Activated naive CD4-positive, alpha-beta T cell treated with anti-CD3 and anti-CD28 coated beads, Interleukin-2, amount 10 ng/mL, durations not matched to agents 7 days and 5 days (primary cell): Measurements from ENCODE around the gene HOXA3.

Source experiments
- CTCF ChIA-PET: fragments of 350-600 bp; sonication (Branson Sonifier 250); formaldehyde crosslinking; loops from one replicate; lab custom pipeline; 2021; ENCODE audit warnings: antibody characterized with exemption; lab: Charles Lee
- DNase-seq: peaks from one replicate; pipeline ENCODE4 v3.0.0-alpha.2; 2020
- H3K27ac Mint-ChIP-seq: one replicate; pipeline ENCODE4 v1.8.0; 2021; ENCODE audit warnings: mild to moderate bottlenecking, moderate library complexity, mixed read lengths
- H3K27me3 Mint-ChIP-seq: one replicate; pipeline ENCODE4 v1.8.0; 2021; ENCODE audit warnings: mild to moderate bottlenecking, mixed read lengths
- H3K36me3 Mint-ChIP-seq: one replicate; pipeline ENCODE4 v1.8.0; 2021; ENCODE audit warnings: mixed read lengths
- H3K4me1 Mint-ChIP-seq: one replicate; pipeline ENCODE4 v1.8.0; 2021; ENCODE audit warnings: mixed read lengths
- H3K4me3 Mint-ChIP-seq: one replicate; pipeline ENCODE4 v1.8.0; 2021; ENCODE audit warnings: mild to moderate bottlenecking, moderate library complexity, mixed read lengths
- H3K9me3 Mint-ChIP-seq: one replicate; pipeline ENCODE4 v1.8.0; 2021; ENCODE audit warnings: mixed read lengths

HOXA3 gene

DNA sequence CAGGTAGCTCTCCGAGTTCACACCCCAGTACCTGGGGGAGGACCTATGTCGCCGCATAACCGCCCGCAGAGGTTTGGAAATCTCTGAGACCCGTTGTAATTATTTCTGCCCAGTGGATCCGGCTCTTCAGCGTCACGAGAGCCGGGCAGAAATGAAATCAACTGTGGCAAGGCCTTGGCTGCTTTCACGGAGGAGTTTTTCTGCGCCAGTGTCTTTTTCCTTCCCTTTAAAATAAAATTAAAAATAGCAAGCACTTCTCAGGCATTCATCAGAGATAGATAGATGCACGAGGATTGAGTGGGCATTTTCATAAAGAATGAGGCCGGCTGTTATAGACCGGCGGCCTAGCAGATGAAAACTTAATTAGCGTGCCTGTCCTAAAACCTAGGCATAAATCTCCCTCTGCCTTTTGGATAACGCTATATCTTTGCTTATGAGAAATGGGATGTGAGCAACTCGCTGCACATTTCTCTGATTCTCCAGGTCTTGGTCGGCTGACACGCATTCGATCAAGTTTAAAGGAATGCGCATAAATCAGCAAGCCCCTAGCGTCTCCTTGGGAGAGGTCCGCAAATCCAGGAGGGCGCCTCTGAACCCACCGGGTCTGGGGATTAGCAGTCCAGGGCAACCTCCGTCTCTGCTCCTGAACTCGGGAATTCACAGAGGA, 41.1 kb upstream of the HOXA3 start:
- H3K4me3 Mint-ChIP-seq, result no peak overlapping the region
- peaks cover 15% of the 10 kb centered on the region for H3K4me1 Mint-ChIP-seq
- peaks cover 90% of the 10 kb centered on the region for H3K27me3 Mint-ChIP-seq
- H3K27ac Mint-ChIP-seq, result no peak overlapping the region
- CTCF ChIA-PET, result interaction anchor here (1.0 to 1.6 kb wide), 3 partner anchors 18 to 735 kb away, joined by 3 read pairs; no protein-coding TSS in a partner anchor
- peaks cover 8% of the 10 kb centered on the region for H3K36me3 Mint-ChIP-seq
- DNase-seq, result no peak
- no peaks in the 10 kb centered on the region for H3K9me3 Mint-ChIP-seq

DNA sequence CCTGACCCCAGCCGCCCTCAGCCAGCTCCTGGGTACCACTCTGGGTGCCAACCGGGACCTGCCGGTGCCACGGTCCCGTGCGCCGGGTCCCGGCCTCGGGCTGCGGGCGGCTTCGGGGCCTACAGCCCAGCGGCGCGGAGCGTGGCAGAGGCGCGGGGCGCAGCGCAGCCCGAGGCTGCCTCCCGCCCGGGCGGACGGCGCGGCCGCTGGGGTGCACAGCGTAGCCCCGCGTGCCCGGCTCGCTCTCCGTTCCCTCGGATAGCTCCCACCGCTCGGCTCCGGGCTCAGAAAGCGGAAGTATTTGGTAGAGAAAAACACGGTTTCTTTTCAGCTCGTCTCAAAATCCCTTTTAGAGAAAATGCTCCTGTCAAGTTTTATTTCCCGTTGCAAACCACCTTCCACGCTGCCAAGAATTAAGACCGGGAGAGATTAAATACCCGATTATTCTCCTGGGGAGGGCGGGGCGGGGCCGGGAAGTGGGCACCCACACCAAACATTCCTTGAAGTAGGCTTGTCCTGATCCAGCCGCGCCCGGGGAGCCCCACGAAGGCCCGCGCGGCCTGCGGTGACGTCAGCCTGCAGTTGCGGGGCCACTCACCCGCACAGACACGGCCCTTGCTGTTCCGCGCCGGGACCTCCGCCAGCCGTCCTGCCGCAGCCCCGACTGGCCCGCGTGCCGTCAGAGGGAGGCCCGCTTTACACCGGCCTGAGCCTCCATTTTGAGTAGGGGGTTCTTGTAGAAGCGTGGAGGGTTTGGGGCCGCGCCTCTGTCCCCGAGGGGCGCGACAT, 40.4 kb upstream of the HOXA3 start:
- no peaks in the 10 kb centered on the region for H3K9me3 Mint-ChIP-seq
- H3K27me3 Mint-ChIP-seq, result peaks cover 90% of the 10 kb centered on the region
- no peak for DNase-seq
- H3K27ac Mint-ChIP-seq, result no peak overlapping the region
- H3K36me3 Mint-ChIP-seq, result peaks cover 10% of the 10 kb centered on the region
- peak overlapping the region; percentile 18 for H3K4me3 Mint-ChIP-seq
- CTCF ChIA-PET, result interaction anchor here (0.6 kb wide), 1 partner anchor 1334 kb away, joined by 3 read pairs; no protein-coding TSS in a partner anchor
- peaks cover 22% of the 10 kb centered on the region for H3K4me1 Mint-ChIP-seq

DNA sequence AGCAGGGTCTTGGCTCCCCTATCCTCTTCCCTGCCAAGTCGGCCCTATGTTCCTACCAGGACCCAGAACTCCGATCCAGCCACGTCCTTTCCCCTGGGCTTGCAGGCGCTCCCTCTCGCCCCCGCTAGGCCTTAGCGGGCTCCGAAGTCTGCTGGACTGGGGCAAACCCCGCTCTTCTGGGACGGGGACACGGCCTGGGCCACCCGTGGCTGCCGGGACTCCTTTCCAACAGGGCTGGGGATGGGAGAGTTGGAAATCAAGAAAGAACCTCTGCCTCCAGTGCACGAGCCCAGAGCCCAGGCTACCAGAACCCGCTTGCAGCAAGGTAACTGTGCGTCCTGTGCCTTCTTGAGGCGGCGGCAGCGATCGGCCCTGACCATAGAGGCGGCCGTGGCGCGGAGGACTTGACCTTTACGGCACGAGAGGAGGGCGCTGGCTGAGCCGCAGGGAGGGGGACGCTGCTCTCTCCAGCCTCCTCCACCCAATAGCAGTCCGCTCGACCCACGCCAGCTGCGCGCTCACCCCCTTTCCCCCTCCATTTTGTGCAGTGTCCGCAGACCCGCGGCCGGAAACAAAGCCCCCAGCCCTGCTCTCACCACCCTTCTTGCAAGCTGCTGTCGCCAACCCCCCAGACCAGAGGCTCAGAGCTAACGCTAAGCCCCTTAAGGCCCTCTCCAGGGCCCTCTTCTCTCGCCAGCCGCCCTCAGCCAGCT, 39.6 kb upstream of the HOXA3 start:
- Mint-ChIP-seq H3K27me3 (peaks cover 90% of the 10 kb centered on the region), H3K4me3 (no peak overlapping the region), H3K9me3 (no peaks in the 10 kb centered on the region), H3K4me1 (peaks cover 29% of the 10 kb centered on the region), H3K27ac (peak overlapping the region; percentile 55), H3K36me3 (peaks cover 10% of the 10 kb centered on the region)
- no peak for DNase-seq
- CTCF ChIA-PET, result interaction anchor here (0.6 kb wide), 1 partner anchor 1333 kb away, joined by 3 read pairs; no protein-coding TSS in a partner anchor

DNA sequence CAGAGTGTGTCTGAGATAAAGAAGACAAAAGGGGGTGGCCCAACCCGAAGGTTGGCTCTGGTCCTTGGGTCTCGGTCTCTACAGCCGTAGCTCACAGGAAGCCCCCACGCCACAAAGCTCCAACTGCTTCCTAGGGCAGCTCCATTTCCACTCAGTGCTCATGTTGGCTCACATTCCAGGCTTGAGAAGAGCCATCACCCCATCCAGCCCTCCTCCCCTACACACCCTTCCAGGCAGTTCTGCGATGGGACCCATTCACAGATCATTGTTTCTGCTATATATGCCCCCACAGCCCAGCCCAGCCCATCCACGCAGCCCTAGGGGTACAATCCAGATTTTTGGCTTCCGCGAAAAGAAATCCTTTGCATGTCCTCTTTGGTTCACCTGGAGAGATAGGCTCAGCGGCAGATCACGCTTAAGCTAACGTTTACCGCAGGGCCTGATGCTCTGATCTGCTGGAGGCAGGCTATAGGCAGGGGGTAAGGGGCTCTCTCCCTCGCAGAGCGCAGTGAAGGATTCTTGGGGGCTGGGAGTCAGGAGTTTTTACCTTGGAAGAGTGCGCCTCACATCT, 38.9 kb upstream of the HOXA3 start:
- peaks cover 33% of the 10 kb centered on the region for H3K4me1 Mint-ChIP-seq
- CTCF ChIA-PET, result interaction anchor here (1.1 to 1.9 kb wide), 2 partner anchors 12 to 18 kb away, joined by 5 to 12 read pairs; no protein-coding TSS in a partner anchor
- no peak overlapping the region for H3K4me3 Mint-ChIP-seq
- peak; percentile 9 for DNase-seq
- peaks cover 95% of the 10 kb centered on the region for H3K27me3 Mint-ChIP-seq
- H3K36me3 Mint-ChIP-seq, result peaks cover 11% of the 10 kb centered on the region
- H3K27ac Mint-ChIP-seq, result no peak overlapping the region
- no peaks in the 10 kb centered on the region for H3K9me3 Mint-ChIP-seq

DNA sequence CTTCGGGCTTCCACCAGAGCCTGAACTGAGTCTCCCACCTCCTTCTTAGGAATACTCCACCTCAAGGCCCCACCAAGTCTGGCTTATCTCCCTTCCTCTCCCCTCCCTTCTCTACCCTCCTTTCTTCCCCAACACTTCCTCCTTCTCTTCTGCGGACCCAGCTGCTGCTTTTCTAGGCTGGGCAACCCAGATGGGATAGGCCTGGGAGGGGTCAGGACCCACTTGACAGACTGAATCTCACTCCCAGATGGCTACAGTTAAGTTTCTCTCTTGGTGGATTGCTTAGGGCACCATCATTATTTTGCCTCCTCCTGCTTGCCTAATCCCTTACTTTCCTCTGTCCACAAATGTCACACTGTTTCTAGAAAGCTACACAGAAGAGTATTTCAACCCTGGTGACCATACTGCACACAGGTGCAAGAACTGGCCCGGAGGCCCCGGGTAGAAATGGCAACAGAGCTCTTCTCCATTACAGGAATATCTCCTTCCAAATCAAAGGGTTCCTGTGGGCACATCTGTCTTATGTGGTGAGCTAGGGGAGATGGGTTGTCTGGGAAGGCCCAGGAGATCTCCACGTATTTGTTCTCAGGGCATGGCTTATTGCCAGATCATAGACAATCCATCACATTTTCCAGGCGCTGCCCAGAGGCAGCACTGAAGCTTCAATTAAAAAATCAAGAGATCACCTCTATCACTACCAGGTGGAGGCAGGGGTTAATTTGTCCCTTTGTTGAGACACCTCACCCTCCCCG, 37.8 kb upstream of the HOXA3 start:
- Mint-ChIP-seq H3K4me3 (no peak overlapping the region), H3K9me3 (no peaks in the 10 kb centered on the region), H3K27ac (peak overlapping the region; percentile 20), H3K4me1 (peaks cover 43% of the 10 kb centered on the region), H3K27me3 (peaks cover 100% of the 10 kb centered on the region), H3K36me3 (peaks cover 15% of the 10 kb centered on the region)
- peak; percentile 8 for DNase-seq
- CTCF ChIA-PET, result interaction anchor here (0.7 to 1.9 kb wide), 5 partner anchors 11 to 729 kb away, joined by 3 to 12 read pairs (median 3); no protein-coding TSS in a partner anchor

DNA sequence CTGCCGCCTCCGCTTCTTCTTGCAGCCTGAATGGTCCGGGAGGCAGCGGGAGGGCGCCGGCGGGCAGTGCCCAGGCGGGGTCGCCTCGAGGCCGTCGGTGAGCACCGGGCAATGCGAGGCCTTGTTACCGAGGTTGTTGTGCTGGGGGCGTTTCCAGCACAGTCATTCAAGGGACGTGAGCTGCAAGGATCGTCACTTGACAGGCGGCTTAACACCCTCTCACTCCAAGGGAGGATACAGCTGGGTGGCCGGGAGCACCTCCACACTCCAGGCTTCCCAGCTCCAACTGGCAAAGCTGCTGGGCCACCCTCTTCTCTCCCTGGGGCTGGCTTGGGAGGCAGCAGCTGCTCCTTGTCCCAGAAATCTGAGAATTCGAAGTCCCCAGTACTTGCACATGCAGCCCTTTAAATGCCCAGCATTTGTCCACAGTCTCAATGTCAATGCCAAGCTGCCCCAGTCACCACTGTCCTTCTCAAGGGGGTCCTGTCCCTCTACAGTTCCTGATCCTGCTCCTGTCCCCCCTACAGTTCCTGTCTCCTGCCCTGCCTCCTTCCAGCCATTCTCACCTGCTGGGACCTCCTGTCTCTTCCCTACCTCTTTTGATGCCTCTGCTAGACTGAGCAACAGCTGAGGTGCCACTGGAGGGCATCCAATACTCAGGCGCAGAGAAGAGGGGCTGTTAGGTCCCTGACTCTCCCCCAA, 37.1 kb upstream of the HOXA3 start:
- Mint-ChIP-seq H3K36me3 (peaks cover 19% of the 10 kb centered on the region), H3K27me3 (peaks cover 100% of the 10 kb centered on the region), H3K9me3 (no peaks in the 10 kb centered on the region), H3K4me1 (peaks cover 49% of the 10 kb centered on the region), H3K4me3 (no peak overlapping the region), H3K27ac (peak overlapping the region; percentile 75)
- DNase-seq, result peak; percentile 19
- CTCF ChIA-PET, result interaction anchor here (0.7 to 1.9 kb wide), 3 partner anchors 10 to 729 kb away, joined by 3 to 12 read pairs (median 3); no protein-coding TSS in a partner anchor

DNA sequence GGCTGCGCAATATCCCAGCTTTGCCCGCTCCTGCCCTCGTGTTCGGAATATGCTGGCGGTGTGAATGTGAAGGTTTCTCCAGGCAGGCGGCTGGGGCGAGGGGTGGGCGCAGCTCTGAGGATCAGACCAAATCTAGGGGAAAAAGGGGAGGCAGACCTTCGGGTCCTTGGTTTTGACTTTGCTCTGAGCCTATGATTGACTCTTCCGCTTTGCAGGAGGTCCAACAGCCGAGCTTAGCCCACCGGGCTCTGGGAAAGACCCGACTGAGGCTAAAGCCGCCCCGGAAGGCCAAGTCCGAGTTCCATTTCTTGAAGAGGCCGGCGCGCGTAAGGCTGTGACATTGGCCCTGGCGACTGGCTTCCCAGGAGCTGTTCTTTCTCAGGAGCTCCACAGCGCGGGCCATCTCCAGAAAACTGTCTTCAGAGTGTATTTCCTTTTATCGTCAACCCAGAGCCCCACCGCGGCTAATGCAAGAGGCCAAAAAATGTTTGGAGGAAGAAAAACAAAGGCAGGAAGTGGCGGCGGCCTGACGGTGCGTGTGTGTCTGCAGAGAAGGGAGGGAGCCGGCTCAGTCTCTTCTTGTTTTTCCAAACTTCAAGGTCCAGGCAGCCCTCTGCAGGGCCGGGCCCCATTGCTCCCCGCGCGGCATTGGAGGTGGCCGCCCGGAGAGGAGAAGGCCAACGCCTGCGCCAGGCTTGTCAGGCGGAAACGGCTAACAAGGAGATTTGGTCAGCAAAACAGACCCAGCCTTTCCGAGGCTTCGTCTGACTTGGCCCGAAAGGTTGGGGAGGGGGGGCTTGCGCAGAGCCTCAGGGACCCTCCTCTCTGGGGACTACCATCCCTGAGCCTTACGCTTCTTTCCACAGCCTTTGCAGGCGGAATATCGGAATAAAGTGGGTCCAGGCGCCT, 36.3 kb upstream of the HOXA3 start:
- H3K27me3 Mint-ChIP-seq, result peaks cover 100% of the 10 kb centered on the region
- no peaks in the 10 kb centered on the region for H3K9me3 Mint-ChIP-seq
- H3K27ac Mint-ChIP-seq, result peak overlapping the region; percentile 13
- H3K36me3 Mint-ChIP-seq, result peaks cover 19% of the 10 kb centered on the region
- peak; percentile 61 for DNase-seq
- peak overlapping the region; percentile 11 for H3K4me3 Mint-ChIP-seq
- CTCF ChIA-PET, result interaction anchor here (0.7 to 2.7 kb wide), 4 partner anchors 7 to 505 kb away, joined by 3 to 11 read pairs (median 4); no protein-coding TSS in a partner anchor
- peaks cover 49% of the 10 kb centered on the region for H3K4me1 Mint-ChIP-seq

DNA sequence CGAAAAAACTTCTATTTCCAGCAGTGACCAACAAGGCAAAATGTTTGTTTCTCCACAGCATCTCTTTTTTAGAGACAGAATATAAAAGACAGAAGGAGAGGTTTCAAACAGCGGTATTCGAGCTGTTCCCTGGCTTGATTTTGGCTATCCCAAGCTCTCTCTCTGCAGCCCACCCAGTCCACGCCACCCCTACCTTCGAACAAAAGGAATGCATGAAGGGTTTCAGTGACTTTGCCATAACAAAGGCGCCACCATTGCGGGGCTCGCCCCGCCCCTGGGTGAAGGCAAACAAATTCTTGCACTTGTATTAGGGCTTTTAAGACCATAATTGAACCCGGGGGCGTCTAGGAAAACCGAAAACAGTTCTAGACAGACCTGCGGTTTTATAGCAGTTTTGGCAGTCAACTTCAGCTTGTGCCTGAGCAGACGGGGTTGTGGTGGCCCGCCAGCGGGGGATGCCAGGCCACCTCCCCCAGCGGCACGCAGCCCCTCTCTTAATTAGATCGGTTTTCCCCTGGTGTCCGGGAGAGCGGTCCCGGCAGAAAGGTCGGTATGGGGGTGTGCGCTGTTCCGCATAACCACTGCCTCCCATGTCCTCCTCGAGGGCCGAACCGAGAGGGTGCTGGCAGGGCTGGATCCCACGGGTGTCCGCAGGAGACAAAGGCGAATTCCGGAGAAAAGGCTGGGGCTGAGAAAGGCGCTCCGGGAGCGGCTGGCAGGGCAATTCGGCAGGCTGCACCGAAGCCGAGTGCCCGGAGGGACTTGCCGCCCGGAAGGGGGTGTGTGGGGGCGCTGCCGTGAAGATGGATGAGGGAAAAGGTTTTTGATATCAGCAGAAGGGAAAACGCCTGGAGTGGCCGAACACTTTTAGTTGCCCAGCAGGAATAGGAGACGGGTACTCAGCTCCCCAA, 35.3 kb upstream of the HOXA3 start:
- Mint-ChIP-seq H3K27ac (peak overlapping the region; percentile 52), H3K9me3 (no peaks in the 10 kb centered on the region), H3K36me3 (peaks cover 19% of the 10 kb centered on the region), H3K4me3 (peak overlapping the region; percentile 11), H3K4me1 (peaks cover 46% of the 10 kb centered on the region), H3K27me3 (peaks cover 100% of the 10 kb centered on the region)
- peak; percentile 19 for DNase-seq
- CTCF ChIA-PET, result interaction anchor here (0.7 to 2.7 kb wide), 5 partner anchors 8 to 504 kb away, joined by 3 to 11 read pairs (median 3); no protein-coding TSS in a partner anchor

DNA sequence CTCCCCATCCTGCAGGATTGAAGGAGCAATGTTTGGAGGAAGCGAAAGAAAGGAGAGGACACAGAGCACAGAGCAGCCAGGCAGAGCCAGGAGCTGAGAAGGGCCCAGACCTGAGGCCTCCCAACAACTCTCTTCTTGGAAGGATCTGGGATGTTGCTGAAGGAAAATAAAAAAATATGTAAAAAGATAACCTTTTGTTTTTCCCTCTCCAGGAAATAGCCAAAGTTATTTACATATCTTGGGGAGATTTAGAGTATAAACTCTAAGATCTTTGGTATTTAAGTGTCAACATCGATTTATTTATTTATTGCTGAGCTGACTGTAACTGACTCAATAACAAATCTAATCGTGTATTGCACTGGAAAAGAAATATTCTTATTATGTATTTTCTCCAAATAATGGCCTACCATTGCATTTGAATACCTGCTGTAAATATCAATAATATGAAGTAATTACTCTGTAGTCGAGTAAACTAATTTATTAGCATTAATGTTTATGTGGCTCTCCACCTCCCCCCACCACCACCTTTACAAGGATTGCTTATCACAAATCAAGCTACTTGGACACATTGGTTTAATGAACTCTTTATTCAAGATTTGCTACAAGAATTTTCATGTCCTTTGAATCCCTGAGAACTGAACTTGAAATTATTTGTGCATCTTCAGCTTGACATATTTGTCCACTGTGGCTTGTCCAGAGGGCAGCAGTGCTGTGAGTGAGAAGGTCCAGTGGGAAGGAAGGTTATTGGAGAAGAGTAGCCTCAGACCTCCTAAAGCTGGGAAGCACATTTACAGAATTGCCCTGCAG, 34.5 kb upstream of the HOXA3 start:
- peak overlapping the region; percentile 10 for H3K4me3 Mint-ChIP-seq
- peak overlapping the region; percentile 52 for H3K27ac Mint-ChIP-seq
- CTCF ChIA-PET, result interaction anchor here (1.2 to 2.7 kb wide), 3 partner anchors 9 to 24 kb away, joined by 3 to 11 read pairs (median 3); no protein-coding TSS in a partner anchor
- peaks cover 42% of the 10 kb centered on the region for H3K4me1 Mint-ChIP-seq
- no peaks in the 10 kb centered on the region for H3K9me3 Mint-ChIP-seq
- DNase-seq, result no peak
- peaks cover 19% of the 10 kb centered on the region for H3K36me3 Mint-ChIP-seq
- peaks cover 100% of the 10 kb centered on the region for H3K27me3 Mint-ChIP-seq

DNA sequence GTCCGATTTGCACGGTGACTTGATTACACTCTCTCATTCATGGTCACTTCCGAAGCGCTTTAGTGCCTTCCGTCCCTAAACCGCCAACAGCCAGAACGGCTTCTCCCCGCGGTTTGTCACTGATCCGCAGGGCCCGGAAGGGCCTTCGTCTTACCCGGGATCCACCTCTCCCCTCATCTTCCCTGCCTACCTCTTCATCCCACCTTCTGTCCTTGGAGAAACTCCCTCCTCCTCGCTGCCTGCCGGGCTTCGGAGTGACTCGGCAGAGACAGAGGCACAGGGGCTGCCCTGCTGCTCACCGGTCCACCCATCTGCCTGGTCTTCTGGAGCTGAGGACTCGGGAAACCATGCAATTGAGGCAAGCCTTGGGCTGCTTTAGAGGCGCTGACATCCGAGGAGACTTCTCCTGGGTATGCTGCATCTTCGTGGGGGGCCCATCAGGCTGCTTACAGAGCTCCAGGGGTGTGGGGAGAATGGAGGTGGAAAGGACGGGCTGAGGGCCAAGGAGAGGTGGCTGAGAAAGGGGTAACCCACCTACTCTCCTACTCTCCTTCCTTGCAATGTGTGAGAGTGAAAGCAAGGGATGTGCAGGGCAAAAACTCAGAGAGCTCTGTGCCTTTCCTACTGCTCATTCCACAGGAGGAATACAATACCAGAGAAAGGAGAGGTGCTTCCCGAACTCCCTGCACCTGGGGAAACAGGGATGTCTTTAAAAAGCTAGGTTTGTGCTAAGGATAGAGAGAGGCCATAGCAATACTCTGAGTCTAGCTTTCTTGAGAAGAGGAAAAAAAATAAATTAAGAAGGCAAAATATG, 33.7 kb upstream of the HOXA3 start:
- CTCF ChIA-PET, result interaction anchor here (2.7 kb wide), 1 partner anchor 10 kb away, joined by 11 read pairs; no protein-coding TSS in a partner anchor
- Mint-ChIP-seq H3K4me1 (peaks cover 42% of the 10 kb centered on the region), H3K36me3 (peaks cover 19% of the 10 kb centered on the region), H3K27ac (peak overlapping the region; percentile 86), H3K4me3 (peak overlapping the region; percentile 51), H3K9me3 (no peaks in the 10 kb centered on the region), H3K27me3 (peaks cover 100% of the 10 kb centered on the region)
- peak; percentile 20 for DNase-seq
